K562 (cell line): ENCODE measurements around the gene EFHC2.

Experiments used
- CCAR2 ChIP-seq: fragments of 200-400 bp; formaldehyde crosslinking; IDR thresholded peaks from 2 replicates; pipeline ENCODE4 v1.6.1; 2017; ENCODE audit warnings: mild to moderate bottlenecking, low read depth, low read length
- CEBPG ChIP-seq, 3 experiments: fragments of 200-800 bp in 1 of 3; sonication (Bioruptor generic) in 1 of 3; sonication (generic) in 1 of 3; formaldehyde crosslinking in 1 of 3; IDR thresholded peaks in 2 of 3; conservative IDR thresholded peaks in 1 of 3; 2 replicates each; pipeline versions ENCODE4 v1.6.1 to v1.8.0; 2016 to 2022; ENCODE audit warnings: missing compliant biosample characterization in 2 of 3, missing genetic modification characterization in 2 of 3, mild to moderate bottlenecking in 1 of 3, missing genetic modification reagents in 1 of 3
- FOS ChIP-seq: IDR thresholded peaks from 3 replicates; pipeline ENCODE4 v1.6.1; 2011; ENCODE audit not compliant: insufficient read length; ENCODE audit errors: extremely low read depth
- HNRNPLL ChIP-seq: fragments of 200-400 bp; formaldehyde crosslinking; IDR thresholded peaks from 2 replicates; pipeline ENCODE4 v1.6.1; 2017; ENCODE audit warnings: low read length, low read depth, mild to moderate bottlenecking; ENCODE audit not compliant: poor library complexity, severe bottlenecking
- MEF2A ChIP-seq: IDR thresholded peaks from 2 replicates; pipeline ENCODE4 v1.6.1; 2011; ENCODE audit warnings: low read depth, mild to moderate bottlenecking, low read length, moderate library complexity; ENCODE audit not compliant: control insufficient read depth
- NFIX ChIP-seq: fragments of 250-450 bp; sonication (Bioruptor Pico); IDR thresholded peaks from 2 replicates; pipeline ENCODE4 v1.4.0; 2020; ENCODE audit warnings: low read depth, mild to moderate bottlenecking, moderate library complexity
- SRSF7 ChIP-seq: fragments of 200-400 bp; formaldehyde crosslinking; optimal IDR thresholded peaks from 2 replicates; pipeline ENCODE3; 2017; ENCODE audit warnings: mild to moderate bottlenecking, low read depth, low read length
- ZNF354B ChIP-seq: fragments of 250-450 bp; sonication (Bioruptor Pico); IDR thresholded peaks from 2 replicates; pipeline ENCODE4 v1.4.0; 2020
- ZNF766 ChIP-seq: fragments of 200-800 bp; sonication (Bioruptor generic); conservative IDR thresholded peaks from 2 replicates; pipeline ENCODE4 v1.6.1; 2016; ENCODE audit warnings: missing genetic modification characterization, missing compliant biosample characterization

- TF ChIP-seq ZNF354B (CRISPR knock-in tag) (no peak), CCAR2 (no peak), SRSF7 (no peak), ZNF766 (CRISPR knock-in tag) (no peak), NFIX (no peak), HNRNPLL (no peak), CEBPG (CRISPR knock-in tag; IDR thresholded peaks at IDR 0.05) (no peak), CEBPG (tag; conservative IDR thresholded peaks at IDR 0.05 in 1 of 2, IDR thresholded peaks at IDR 0.05 in 1 of 2) (no peak), MEF2A (no peak), FOS (no peak)
These were observed 52.8 kb downstream of the EFHC2 start for GRCh38 chrX:44290718-44291117.
